HEK293 (cell line): ENCODE results near the gene MTMR10.

Experiments used
- CTCF ChIA-PET: fragments of 350-600 bp; formaldehyde crosslinking; extraction: SDS; loops from one replicate; lab custom pipeline; 2021; ENCODE audit warnings: antibody characterized with exemption; lab: Yijun Ruan, JAX
- POLR2A ChIA-PET: fragments of 300-600 bp; formaldehyde crosslinking; extraction: SDS; loops from one replicate; lab custom pipeline; 2020; ENCODE audit warnings: antibody characterized with exemption, inconsistent platforms; lab: Yijun Ruan, JAX
- H3K27ac ChIP-seq: fragments of 200-500 bp; sonication (Bioruptor generic); 2 replicates; pipeline ENCODE4 v1.5.1; 2014; ENCODE audit warnings: low read depth, low read length, control low read depth, inconsistent platforms; ENCODE audit errors: extremely low read depth
- H3K36me3 ChIP-seq, 2 experiments: fragments of 200-500 bp in 1 of 2; sonication (Bioruptor generic) in 1 of 2; 1 replicate in 1 of 2; 2 replicates in 1 of 2; pipeline ENCODE4 v1.5.1; 2014 to 2017; ENCODE audit warnings: inconsistent platforms in 2 of 2, low read length in 2 of 2; ENCODE audit not compliant: control insufficient read depth in 2 of 2, insufficient read depth in 1 of 2
- H3K4me1 ChIP-seq: fragments of 200-500 bp; sonication (Bioruptor generic); 2 replicates; pipeline ENCODE4 v1.5.1; 2014; ENCODE audit warnings: mild to moderate bottlenecking, low read length, inconsistent platforms; ENCODE audit not compliant: control insufficient read depth, insufficient read depth
- H3K4me3 ChIP-seq: 2 replicates; pipeline ENCODE4 v1.5.1; 2011; ENCODE audit warnings: low read depth, mild to moderate bottlenecking, control low read depth, low read length, moderate library complexity
- H3K9me3 ChIP-seq: fragments of 200-500 bp; sonication (Bioruptor generic); 2 replicates; pipeline ENCODE4 v1.5.1; 2014; ENCODE audit warnings: low read depth, low read length, inconsistent platforms; ENCODE audit not compliant: control insufficient read depth, insufficient read depth
- GLIS1 ChIP-seq: fragments of 450-650 bp; formaldehyde crosslinking; IDR thresholded peaks from 2 replicates; pipeline ENCODE4 v1.5.1; 2016; ENCODE audit warnings: missing biosample characterization, missing genetic modification characterization
- INSM2 ChIP-seq: fragments of 450-650 bp; formaldehyde crosslinking; IDR thresholded peaks from 2 replicates; pipeline ENCODE4 v1.5.1; 2016; ENCODE audit warnings: missing biosample characterization, missing genetic modification characterization
- MZF1 ChIP-seq: fragments of 450-650 bp; formaldehyde crosslinking; IDR thresholded peaks from 2 replicates; pipeline ENCODE4 v1.5.1; 2017; ENCODE audit warnings: missing biosample characterization, missing genetic modification characterization, borderline replicate concordance
- RBAK ChIP-seq: fragments of 450-650 bp; formaldehyde crosslinking; IDR thresholded peaks from 2 replicates; pipeline ENCODE4 v1.5.1; 2016; ENCODE audit warnings: missing biosample characterization, missing genetic modification characterization
- REPIN1 ChIP-seq: fragments of 450-650 bp; formaldehyde crosslinking; IDR thresholded peaks from 2 replicates; pipeline ENCODE4 v1.5.1; 2017; ENCODE audit warnings: missing biosample characterization, missing genetic modification characterization, low read depth
- SETDB1 ChIP-seq: IDR thresholded peaks from one replicate; pipeline ENCODE4 v1.6.1; 2017; ENCODE audit warnings: mild to moderate bottlenecking, low read length, moderate library complexity, mixed read lengths; ENCODE audit not compliant: insufficient read length
- ZBTB10 ChIP-seq: fragments of 450-650 bp; formaldehyde crosslinking; IDR thresholded peaks from 2 replicates; pipeline ENCODE4 v1.5.1; 2016; ENCODE audit warnings: missing biosample characterization, missing genetic modification characterization
- ZBTB11 ChIP-seq: fragments of 450-650 bp; formaldehyde crosslinking; conservative IDR thresholded peaks from 2 replicates; pipeline ENCODE4 v1.5.1; 2016; ENCODE audit warnings: low read depth, missing biosample characterization, missing genetic modification characterization
- ZBTB17 ChIP-seq: fragments of 450-650 bp; formaldehyde crosslinking; IDR thresholded peaks from 2 replicates; pipeline ENCODE4 v1.5.1; 2016; ENCODE audit warnings: missing biosample characterization, missing genetic modification characterization
- ZEB2 ChIP-seq: fragments of 450-650 bp; formaldehyde crosslinking; IDR thresholded peaks from 2 replicates; pipeline ENCODE4 v1.5.1; 2016; ENCODE audit warnings: missing biosample characterization, missing genetic modification characterization
- ZNF211 ChIP-seq: fragments of 450-650 bp; formaldehyde crosslinking; IDR thresholded peaks from 2 replicates; pipeline ENCODE4 v1.5.1; 2016; ENCODE audit warnings: low read depth, missing biosample characterization, missing genetic modification characterization
- ZNF214 ChIP-seq: fragments of 450-650 bp; formaldehyde crosslinking; IDR thresholded peaks from 2 replicates; pipeline ENCODE4 v1.5.1; 2017; ENCODE audit warnings: missing biosample characterization, mild to moderate bottlenecking, missing genetic modification characterization, borderline replicate concordance
- ZNF221 ChIP-seq: fragments of 450-650 bp; formaldehyde crosslinking; IDR thresholded peaks from 2 replicates; pipeline ENCODE4 v1.5.1; 2017; ENCODE audit warnings: missing biosample characterization, missing genetic modification characterization, borderline replicate concordance
- ZNF274 ChIP-seq, 2 experiments: fragments of 200-500 bp in 1 of 2; fragments of 450-650 bp in 1 of 2; sonication (Bioruptor generic) in 1 of 2; formaldehyde crosslinking in 1 of 2; IDR thresholded peaks; 2 replicates each; pipeline versions ENCODE4 v1.5.1 to v1.6.1; 2014 to 2016; ENCODE audit warnings: borderline replicate concordance in 1 of 2, inconsistent platforms in 1 of 2, low read length in 1 of 2, missing biosample characterization in 1 of 2, missing genetic modification characterization in 1 of 2
- ZNF514 ChIP-seq: fragments of 450-650 bp; formaldehyde crosslinking; IDR thresholded peaks from 2 replicates; pipeline ENCODE4 v1.5.1; 2016; ENCODE audit warnings: missing biosample characterization, missing genetic modification characterization
- ZNF544 ChIP-seq: fragments of 450-650 bp; formaldehyde crosslinking; IDR thresholded peaks from 2 replicates; pipeline ENCODE4 v1.5.0; 2017; ENCODE audit warnings: missing biosample characterization, missing genetic modification characterization
- ZNF639 ChIP-seq: fragments of 450-650 bp; formaldehyde crosslinking; IDR thresholded peaks from 2 replicates; pipeline ENCODE4 v1.5.1; 2016; ENCODE audit warnings: missing biosample characterization, missing genetic modification characterization
- ZNF660 ChIP-seq: fragments of 450-650 bp; IDR thresholded peaks from 2 replicates; pipeline ENCODE4 v1.5.1; 2018; ENCODE audit warnings: missing biosample characterization, mild to moderate bottlenecking, missing genetic modification characterization
- ZNF837 ChIP-seq: fragments of 450-650 bp; formaldehyde crosslinking; IDR thresholded peaks from 2 replicates; pipeline ENCODE4 v1.5.1; 2016; ENCODE audit warnings: missing biosample characterization, missing genetic modification characterization
- ZNF843 ChIP-seq: fragments of 450-650 bp; formaldehyde crosslinking; IDR thresholded peaks from 2 replicates; pipeline ENCODE4 v1.5.1; 2016; ENCODE audit warnings: missing biosample characterization, missing genetic modification characterization
- TF ChIP-seq, protein P1 (sequence below): fragments of 450-650 bp; formaldehyde crosslinking; IDR thresholded peaks from 2 replicates; pipeline ENCODE4 v1.5.1; 2016; ENCODE audit warnings: missing biosample characterization, missing genetic modification characterization

MTMR10 gene

DNA sequence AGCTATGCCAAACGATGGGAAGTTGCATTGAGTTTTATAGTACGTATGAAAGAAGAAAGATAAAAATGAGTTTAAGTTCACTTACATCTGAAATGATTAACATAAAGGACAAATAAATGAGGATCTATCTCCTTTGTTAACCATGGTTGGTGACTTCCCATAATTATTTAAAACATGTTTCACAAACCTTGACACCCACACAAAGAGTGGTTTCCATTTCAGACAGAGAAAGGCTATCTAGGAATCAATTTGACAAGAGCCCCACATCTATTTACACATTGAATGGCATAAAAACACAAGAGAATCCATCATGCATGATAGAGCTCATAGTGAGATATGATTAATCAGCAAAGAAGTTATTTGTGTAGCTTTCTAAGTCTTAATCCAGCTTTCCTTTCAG lies 14.2 kb upstream of the MTMR10 start:
- H3K4me1 ChIP-seq = no peaks in the 10 kb centered on the region
- ChIA-PET POLR2A (no interaction called here), CTCF (interaction anchor here (0.7 kb wide), 1 partner anchor 64 kb away, joined by 3 read pairs; no protein-coding TSS in a partner anchor)
- no peaks in the 10 kb centered on the region for H3K9me3 ChIP-seq
- no peak overlapping the region for H3K4me3 ChIP-seq
- no peaks in the 10 kb centered on the region for H3K36me3 ChIP-seq
- no peak overlapping the region for H3K27ac ChIP-seq
- TF ChIP-seq ZNF837 (tag by site-specific recombination) (no peak), ZNF211 (no peak), ZNF214 (tag by site-specific recombination) (no peak), ZNF639 (no peak), REPIN1 (tag by site-specific recombination) (no peak), ZNF221 (tag by site-specific recombination) (no peak), GLIS1 (tag by site-specific recombination) (no peak)
- TF ChIP-seq, protein P1, sequence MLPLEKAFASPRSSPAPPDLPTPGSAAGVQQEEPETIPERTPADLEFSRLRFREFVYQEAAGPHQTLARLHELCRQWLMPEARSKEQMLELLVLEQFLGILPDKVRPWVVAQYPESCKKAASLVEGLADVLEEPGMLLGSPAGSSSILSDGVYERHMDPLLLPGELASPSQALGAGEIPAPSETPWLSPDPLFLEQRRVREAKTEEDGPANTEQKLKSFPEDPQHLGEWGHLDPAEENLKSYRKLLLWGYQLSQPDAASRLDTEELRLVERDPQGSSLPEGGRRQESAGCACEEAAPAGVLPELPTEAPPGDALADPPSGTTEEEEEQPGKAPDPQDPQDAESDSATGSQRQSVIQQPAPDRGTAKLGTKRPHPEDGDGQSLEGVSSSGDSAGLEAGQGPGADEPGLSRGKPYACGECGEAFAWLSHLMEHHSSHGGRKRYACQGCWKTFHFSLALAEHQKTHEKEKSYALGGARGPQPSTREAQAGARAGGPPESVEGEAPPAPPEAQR = no peak

GRCh38 chr15:31004220-31004733 lies 12.8 kb upstream of the MTMR10 start:
- ChIA-PET CTCF (no interaction called here), POLR2A (no interaction called here)
- TF ChIP-seq ZBTB17 (peak; percentile 94), ZBTB11 (tag by site-specific recombination) (no peak)
- no peaks in the 10 kb centered on the region for H3K4me1 ChIP-seq
- no peak overlapping the region for H3K4me3 ChIP-seq
- H3K9me3 ChIP-seq = no peaks in the 10 kb centered on the region
- no peaks in the 10 kb centered on the region for H3K36me3 ChIP-seq
- no peak overlapping the region for H3K27ac ChIP-seq

GRCh38 chr15:31001702-31002101 lies 10.3 kb upstream of the MTMR10 start:
- H3K27ac ChIP-seq = no peak overlapping the region
- CTCF ChIA-PET = interaction anchor here (0.6 kb wide), 1 partner anchor 50 kb away, joined by 4 read pairs; no protein-coding TSS in a partner anchor
- H3K9me3 ChIP-seq = no peaks in the 10 kb centered on the region
- POLR2A ChIA-PET = no interaction called here
- no peaks in the 10 kb centered on the region for H3K4me1 ChIP-seq
- no peaks in the 10 kb centered on the region for H3K36me3 ChIP-seq
- no peak overlapping the region for H3K4me3 ChIP-seq
- TF ChIP-seq ZNF544 (tag by site-specific recombination) (no peak), RBAK (tag by site-specific recombination) (no peak), INSM2 (no peak), ZBTB10 (tag by site-specific recombination) (no peak), ZNF660 (tag by site-specific recombination) (no peak), MZF1 (tag by site-specific recombination) (no peak), ZEB2 (tag by site-specific recombination) (no peak), ZNF843 (tag by site-specific recombination) (no peak), ZNF514 (no peak), ZNF274 (IDR thresholded peaks at IDR 0.05; ENCODE audit: low read length) (no peak), ZNF274 (tag by site-specific recombination; IDR thresholded peaks at IDR 0.05; ENCODE audit: borderline replicate concordance) (no peak), SETDB1 (no peak), ZNF211 (no peak)
